B cell (primary cell): ENCODE data around the gene PML. TPM values are rescaled to one million over a fixed set of nuclear protein-coding genes. Genes with fewer than 3 reads are reported as not detected.
A peak's percentile ranks its signal among the peaks of the same experiment; 100 is the strongest.

Experiments
- ATAC-seq: fragments of 200-7000 bp; cut with Tn5 transposase; one replicate; pipeline ENCODE4 v1.10.0; 2021; ENCODE audit warnings: low read depth, mild to moderate bottlenecking, moderate number of reproducible peaks, moderate library complexity
- CTCF ChIA-PET: fragments of 350-600 bp; sonication (Branson Sonifier 250); formaldehyde crosslinking; loops from one replicate; lab custom pipeline; 2021; ENCODE audit warnings: antibody characterized with exemption, inconsistent platforms; lab: Charles Lee
- POLR2A ChIA-PET: fragments of 350-600 bp; sonication (Branson Sonifier 250); formaldehyde crosslinking; loops from one replicate; lab custom pipeline; 2021; ENCODE audit warnings: antibody characterized with exemption; lab: Charles Lee
- DNase-seq: peaks from one replicate; pipeline ENCODE4 v3.0.0; 2013
- H2AFZ ChIP-seq: 2 replicates; pipeline ENCODE4 v1.6.1; 2012; ENCODE audit warnings: mild to moderate bottlenecking, low read depth, low read length; ENCODE audit not compliant: insufficient read depth, poor library complexity, severe bottlenecking
- H3K27ac ChIP-seq, 2 donors: 1 replicate in 1 of 2; 2 replicates in 1 of 2; pipeline ENCODE4 v1.5.1; 2012 to 2013; ENCODE audit warnings: low read length in 2 of 2, mild to moderate bottlenecking in 2 of 2, moderate library complexity in 1 of 2
- H3K27me3 ChIP-seq, 4 experiments: fragments of 200-600 bp in 1 of 4; sonication (generic) in 1 of 4; replicated peaks in 1 of 4; 1 replicate in 2 of 4; 2 replicates in 2 of 4; pipeline versions ENCODE4 v1.6.1 to v1.7.0; 2013 to 2016; ENCODE audit warnings: low read length in 3 of 4, mild to moderate bottlenecking in 2 of 4, mixed read lengths in 1 of 4, moderate library complexity in 1 of 4; ENCODE audit not compliant: insufficient read depth in 4 of 4, control insufficient read depth in 3 of 4; ENCODE audit errors: control extremely low read depth in 1 of 4
- H3K36me3 ChIP-seq, 2 experiments: replicated peaks in 1 of 2; 1 replicate in 1 of 2; 2 replicates in 1 of 2; pipeline versions ENCODE4 v1.6.1 to v1.7.1; 2013; ENCODE audit warnings: low read length in 1 of 2; ENCODE audit not compliant: insufficient read depth in 2 of 2, control insufficient read depth in 1 of 2; ENCODE audit errors: control extremely low read depth in 1 of 2, extremely low read depth in 1 of 2
- H3K4me1 ChIP-seq, 2 donors: fragments of 200-600 bp in 1 of 2; sonication (generic) in 1 of 2; 1 replicate in 1 of 2; 2 replicates in 1 of 2; pipeline versions ENCODE4 v1.5.1 to v1.6.1; 2013 to 2017; ENCODE audit warnings: low read length in 2 of 2; ENCODE audit not compliant: control insufficient read depth in 2 of 2, insufficient read depth in 2 of 2
- H3K4me2 ChIP-seq: replicated peaks from 2 replicates; pipeline ENCODE3; 2012; ENCODE audit warnings: mild to moderate bottlenecking, low read depth, low read length; ENCODE audit not compliant: poor library complexity, severe bottlenecking
- H3K4me3 ChIP-seq, 5 experiments: fragments of 200-600 bp in 1 of 5; sonication (generic) in 1 of 5; 1 replicate in 3 of 5; 2 replicates in 2 of 5; pipeline versions ENCODE4 v1.5.1 to v1.7.0; 2011 to 2016; ENCODE audit warnings: low read length in 4 of 5, mild to moderate bottlenecking in 4 of 5, low read depth in 2 of 5, control low read depth in 1 of 5, moderate library complexity in 1 of 5; ENCODE audit not compliant: insufficient read depth in 1 of 5; ENCODE audit errors: control extremely low read depth in 1 of 5, extremely low read depth in 1 of 5
- H3K79me2 ChIP-seq: fragments of 200-600 bp; sonication (generic); one replicate; pipeline ENCODE4 v1.6.0; 2016; ENCODE audit warnings: low read length; ENCODE audit not compliant: control insufficient read depth, insufficient read depth
- H3K9ac ChIP-seq: fragments of 200-600 bp; sonication (generic); 2 replicates; pipeline ENCODE4 v1.6.1; 2017; ENCODE audit warnings: mild to moderate bottlenecking, low read length, moderate library complexity
- H3K9me3 ChIP-seq, 3 donors: one replicate each; pipeline versions ENCODE4 v1.6.1 to v1.7.1; 2013; ENCODE audit warnings: low read length in 2 of 3; ENCODE audit not compliant: control insufficient read depth in 2 of 3, insufficient read depth in 1 of 3; ENCODE audit errors: control extremely low read depth in 1 of 3
- H4K20me1 ChIP-seq: 2 replicates; pipeline ENCODE4 v1.6.0; 2012; ENCODE audit warnings: mild to moderate bottlenecking, low read length; ENCODE audit not compliant: insufficient read depth, control insufficient read depth, poor library complexity, severe bottlenecking
- H3K27ac Mint-ChIP-seq: one replicate; pipeline ENCODE4 v1.8.0; 2021; ENCODE audit warnings: mixed read lengths
- H3K27me3 Mint-ChIP-seq: one replicate; pipeline ENCODE4 v1.8.0; 2021; ENCODE audit warnings: mixed read lengths
- H3K4me1 Mint-ChIP-seq: one replicate; pipeline ENCODE4 v1.8.0; 2021; ENCODE audit warnings: mixed read lengths
- H3K4me3 Mint-ChIP-seq: one replicate; pipeline ENCODE4 v1.8.0; 2021; ENCODE audit warnings: mixed read lengths
- H3K9me3 Mint-ChIP-seq: one replicate; pipeline ENCODE4 v1.8.0; 2022; ENCODE audit warnings: mixed read lengths; ENCODE audit not compliant: insufficient read depth
- EZH2 ChIP-seq: IDR thresholded peaks from 2 replicates; pipeline ENCODE4 v1.6.1; 2012; ENCODE audit warnings: borderline replicate concordance, low read depth, mild to moderate bottlenecking, moderate library complexity, low read length; ENCODE audit not compliant: insufficient read depth, poor library complexity, severe bottlenecking
- WGBS: methylation state at CpG from one replicate; pipeline ENCODE4 v1.1.5; 2013; ENCODE audit warnings: missing lambda C conversion rate; ENCODE audit not compliant: insufficient coverage; 5-methylcytosine and 5-hydroxymethylcytosine counted together
- intact Hi-C: fragments of 100-400 bp; cut with micrococcal nuclease; formaldehyde crosslinking; loops from one replicate; pipeline ENCODE4 v1.10.0; 2022
- polyA plus RNA-seq: library from polyadenylated mRNA; depleted of rRNA; stranded (reverse); fragments of >200 nt; gene quantifications from 2 replicates; pipeline ENCODE4 v1.2.3, GENCODE V29; 2012
- total RNA-seq, 2 donors: library from RNA; stranded (reverse); fragments of 120-200 nt in 1 of 2; gene quantifications; 1 replicate in 1 of 2; 2 replicates in 1 of 2; pipeline versions ENCODE4 v1.2.3 to v1.2.4, GENCODE V29; 2013 to 2022
- TF ChIP-seq, protein P1 (sequence below): fragments of 200-600 bp; IDR thresholded peaks from one replicate; pipeline ENCODE4 v1.8.0; 2022; ENCODE audit warnings: antibody characterized with exemption, mild to moderate bottlenecking

PML gene
- total and polyA plus RNA-seq, 2 donors (not counting 1 experiment from before 2014, with no cell fraction given) = 59.2 to 66.3 TPM

DNA sequence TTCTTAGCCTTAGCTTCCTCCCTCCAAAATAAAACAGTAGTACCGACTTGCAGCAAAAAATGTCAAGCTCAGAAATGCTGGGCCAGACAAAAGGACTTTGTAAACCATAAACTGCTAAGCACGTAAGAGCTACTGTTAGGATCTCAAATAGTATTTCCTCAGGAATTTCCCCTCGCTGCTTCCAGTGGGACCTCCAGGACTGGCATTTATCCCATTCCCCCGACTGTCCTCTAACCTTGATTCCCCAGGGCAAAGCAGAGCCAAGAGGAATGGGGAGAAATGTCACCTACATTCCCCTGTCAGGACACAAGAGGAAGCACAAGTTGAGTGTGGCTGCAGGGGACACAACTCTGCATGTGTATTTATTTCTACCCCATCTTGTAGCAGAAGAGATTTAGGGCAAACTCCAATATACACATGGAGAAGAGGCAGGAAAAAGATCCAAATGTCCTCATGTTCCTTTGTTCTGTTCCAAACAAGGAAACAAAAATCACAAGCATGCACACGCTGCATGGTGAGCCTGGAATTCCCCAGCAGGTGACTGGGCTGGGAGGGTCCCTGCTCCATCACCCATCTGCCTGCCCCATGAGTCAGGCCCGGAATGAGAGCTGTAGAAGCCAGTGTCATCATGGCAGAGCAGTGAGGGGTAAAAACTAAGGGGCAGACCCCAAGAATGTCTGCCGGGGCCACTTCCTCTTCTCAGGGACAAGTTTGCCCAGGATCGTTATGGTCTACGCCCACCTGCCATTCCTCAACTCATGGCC, 6.7 kb upstream of the PML start:
- Histone ChIP-seq H2AFZ (no peak overlapping the region), H3K4me1 (peaks cover 45 to 57% of the 10 kb centered on the region in 2 donors), H4K20me1 (peaks cover 4% of the 10 kb centered on the region), H3K27ac (no peak overlapping the region), H3K36me3 (no peaks in the 10 kb centered on the region), H3K9me3 (no peaks in the 10 kb centered on the region), H3K79me2 (peaks cover 20% of the 10 kb centered on the region), H3K4me3 (no peak overlapping the region), H3K4me2 (peak overlapping the region; percentile 12), H3K27me3 (no peaks in the 10 kb centered on the region), H3K9ac (no peak overlapping the region)
- H3K27me3 Mint-ChIP-seq = no peaks in the 10 kb centered on the region
- 57% methylated on average over 7 of the region's 9 CpGs for WGBS
- intact Hi-C loops = no loop called here
- no peak overlapping the region for H3K4me3 Mint-ChIP-seq
- ChIA-PET CTCF (interaction anchor here (1.9 to 4.5 kb wide), 2 partner anchors 15 to 60 kb away, joined by 4 to 20 read pairs; no protein-coding TSS in a partner anchor), POLR2A (no interaction called here)
- no peaks in the 10 kb centered on the region for H3K9me3 Mint-ChIP-seq
- TF ChIP-seq, protein P1, sequence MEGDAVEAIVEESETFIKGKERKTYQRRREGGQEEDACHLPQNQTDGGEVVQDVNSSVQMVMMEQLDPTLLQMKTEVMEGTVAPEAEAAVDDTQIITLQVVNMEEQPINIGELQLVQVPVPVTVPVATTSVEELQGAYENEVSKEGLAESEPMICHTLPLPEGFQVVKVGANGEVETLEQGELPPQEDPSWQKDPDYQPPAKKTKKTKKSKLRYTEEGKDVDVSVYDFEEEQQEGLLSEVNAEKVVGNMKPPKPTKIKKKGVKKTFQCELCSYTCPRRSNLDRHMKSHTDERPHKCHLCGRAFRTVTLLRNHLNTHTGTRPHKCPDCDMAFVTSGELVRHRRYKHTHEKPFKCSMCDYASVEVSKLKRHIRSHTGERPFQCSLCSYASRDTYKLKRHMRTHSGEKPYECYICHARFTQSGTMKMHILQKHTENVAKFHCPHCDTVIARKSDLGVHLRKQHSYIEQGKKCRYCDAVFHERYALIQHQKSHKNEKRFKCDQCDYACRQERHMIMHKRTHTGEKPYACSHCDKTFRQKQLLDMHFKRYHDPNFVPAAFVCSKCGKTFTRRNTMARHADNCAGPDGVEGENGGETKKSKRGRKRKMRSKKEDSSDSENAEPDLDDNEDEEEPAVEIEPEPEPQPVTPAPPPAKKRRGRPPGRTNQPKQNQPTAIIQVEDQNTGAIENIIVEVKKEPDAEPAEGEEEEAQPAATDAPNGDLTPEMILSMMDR = no peak
- no peak for TF ChIP-seq EZH2
- H3K4me1 Mint-ChIP-seq = peaks cover 56% of the 10 kb centered on the region
- DNase-seq (no peak), ATAC-seq (no peak)
- peak overlapping the region; percentile 41 for H3K27ac Mint-ChIP-seq

DNA sequence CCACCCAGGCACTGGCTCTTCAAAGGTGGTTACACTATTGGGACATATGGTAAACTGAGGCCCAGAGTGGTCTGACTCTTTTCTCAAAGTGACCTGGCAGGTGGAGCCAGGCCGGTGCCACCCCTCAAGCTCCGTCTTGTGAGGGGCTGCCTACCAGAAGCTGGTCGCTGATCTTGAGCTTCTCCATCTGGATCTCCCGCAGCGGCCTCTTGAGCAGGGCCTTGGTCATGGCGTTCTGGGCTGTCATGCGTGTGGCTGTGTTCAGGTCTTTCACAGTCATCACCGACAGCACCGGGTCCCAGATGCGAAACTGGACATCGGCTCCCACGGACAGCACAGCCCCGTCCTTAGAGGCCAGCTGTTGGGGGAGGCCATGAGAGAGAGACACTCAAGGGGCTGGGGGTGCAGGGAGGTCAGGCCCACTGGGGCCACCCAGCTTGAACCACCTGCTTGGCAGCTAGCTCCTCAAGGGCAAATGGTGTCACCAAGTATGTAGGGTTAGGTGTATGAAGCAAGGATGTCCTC, 6.0 kb upstream of the PML start:
- WGBS = 97% methylated on average over 13 of the region's 13 CpGs
- no peak for DNase-seq
- H3K9me3 ChIP-seq = no peaks in the 10 kb centered on the region
- no peak overlapping the region for H3K4me3 ChIP-seq
- Mint-ChIP-seq H3K4me3 (no peak overlapping the region), H3K4me1 (peaks cover 54% of the 10 kb centered on the region), H3K9me3 (no peaks in the 10 kb centered on the region), H3K27ac (no peak overlapping the region), H3K27me3 (no peaks in the 10 kb centered on the region)
- H4K20me1 ChIP-seq = peaks cover 4% of the 10 kb centered on the region
- peaks cover 45 to 57% of the 10 kb centered on the region in 2 donors for H3K4me1 ChIP-seq
- no peak for ATAC-seq
- ChIA-PET CTCF (interaction anchor here (1.9 to 4.5 kb wide), 2 partner anchors 16 to 60 kb away, joined by 4 to 20 read pairs; no protein-coding TSS in a partner anchor), POLR2A (interaction anchor here (0.5 kb wide), 1 partner anchor 60 kb away, joined by 3 read pairs; no protein-coding TSS in a partner anchor)
- no peak overlapping the region for H3K27ac ChIP-seq
- peaks cover 23% of the 10 kb centered on the region for H3K79me2 ChIP-seq
- H3K4me2 ChIP-seq = peak overlapping the region; percentile 12
- intact Hi-C loops = no loop called here
- no peak overlapping the region for H2AFZ ChIP-seq
- no peak for TF ChIP-seq EZH2
- TF ChIP-seq, protein P1 = no peak
- H3K27me3 ChIP-seq = no peaks in the 10 kb centered on the region
- no peak overlapping the region for H3K9ac ChIP-seq
- H3K36me3 ChIP-seq = no peaks in the 10 kb centered on the region
